ENCODE data around the gene ELMO1. TPM values are rescaled to one million over a fixed set of nuclear protein-coding genes. Genes with fewer than 3 reads are reported as not detected.

Gene ELMO1
- total and polyA plus RNA-seq, 2 of the 13 experiments (the other 11 are each of a cell fraction or from before 2014, with no cell fraction given) = 0.11 to 0.17 TPM

- TF ChIP-seq AGO2 (optimal IDR thresholded peaks at IDR 0.05; ENCODE audit: low read depth, low read length) (no peak), SMYD3 (CRISPR knock-in tag; IDR thresholded peaks at IDR 0.05) (no peak), SP1 (IDR thresholded peaks at IDR 0.05) (no peak), SP1 (CRISPR knock-in tag; IDR thresholded peaks at IDR 0.05) (no peak), ZNF12 (CRISPR knock-in tag; IDR thresholded peaks at IDR 0.05) (peak; percentile 29; the same call in 1 of the 2 replicates), CERS6 (CRISPR knock-in tag; IDR thresholded peaks at IDR 0.05) (no peak), NKX3-1 (CRISPR knock-in tag; IDR thresholded peaks at IDR 0.05) (0 out of 2 replicates have a peak, but pooled peaks have one; percentile 53), ZNF367 (CRISPR knock-in tag; IDR thresholded peaks at IDR 0.05; ENCODE audit: borderline replicate concordance) (no peak), ZNF10 (CRISPR knock-in tag; IDR thresholded peaks at IDR 0.05; ENCODE audit: borderline replicate concordance, low read depth) (no peak), ZBTB34 (CRISPR knock-in tag; IDR thresholded peaks at IDR 0.05) (peak; percentile 90), MXI1 (IDR thresholded peaks at IDR 0.05; ENCODE audit: borderline replicate concordance, low read depth, low read length) (no peak), TSC22D2 (CRISPR knock-in tag; IDR thresholded peaks at IDR 0.05; ENCODE audit: borderline replicate concordance) (no peak), SIX1 (CRISPR knock-in tag; IDR thresholded peaks at IDR 0.05; ENCODE audit: borderline replicate concordance) (peak; percentile 65), HINFP (CRISPR knock-in tag; IDR thresholded peaks at IDR 0.05; ENCODE audit: low read depth) (no peak), ZNF772 (CRISPR knock-in tag; IDR thresholded peaks at IDR 0.05) (no peak), ZGPAT (CRISPR knock-in tag; IDR thresholded peaks at IDR 0.05) (peak; percentile 52), ZNF180 (CRISPR knock-in tag; IDR thresholded peaks at IDR 0.05; ENCODE audit: borderline replicate concordance, low read depth) (no peak), NFKBIZ (CRISPR knock-in tag; IDR thresholded peaks at IDR 0.05) (no peak), ZNF451 (CRISPR knock-in tag; IDR thresholded peaks at IDR 0.05) (no peak), TEF (CRISPR knock-in tag; IDR thresholded peaks at IDR 0.05) (no peak), ERF (CRISPR knock-in tag; IDR thresholded peaks at IDR 0.05) (peak; percentile 57; the same call in 1 of the 2 replicates), TAF1 (CRISPR knock-in tag; IDR thresholded peaks at IDR 0.05) (no peak), GRHL1 (CRISPR knock-in tag; conservative IDR thresholded peaks at IDR 0.05) (no peak)
Observed at GRCh38 chr7:37074370-37074769, 374.3 kb downstream of the ELMO1 start (continued).

Data from HepG2 (cell line).